Panc1 (cell line): ENCODE measurements around the gene MCTP1. TPM values are rescaled to one million over a fixed set of nuclear protein-coding genes. Genes with fewer than 3 reads are reported as not detected.

Experiments
- ATAC-seq: fragments of 200-7000 bp; cut with Tn5 transposase; 2 replicates; pipeline ENCODE4 v1.9.1; 2020; ENCODE audit warnings: mild to moderate bottlenecking, moderate library complexity
- BruUV-seq: library from RNA; stranded (reverse); fragments of 400-500 nt; replicated peaks from 2 replicates; lab custom pipeline; 2021; lab: Mats Ljungman, UMichigan
- CTCF ChIA-PET: fragments of 300-600 bp; sonication (Branson Sonifier 250); formaldehyde crosslinking; loops from one replicate; lab custom pipeline; 2022; ENCODE audit warnings: antibody characterized with exemption; lab: Charles Lee
- POLR2A ChIA-PET: fragments of 300-600 bp; sonication (Branson Sonifier 250); formaldehyde crosslinking; loops from one replicate; lab custom pipeline; 2022; ENCODE audit warnings: antibody characterized with exemption; lab: Charles Lee
- DNase-seq: peaks from one replicate; pipeline ENCODE4 v3.0.0-alpha.2; 2010; ENCODE audit warnings: low read depth, low spot score
- H3K27ac ChIP-seq: 2 replicates; pipeline ENCODE4 v1.5.1; 2011; ENCODE audit warnings: mild to moderate bottlenecking, low read length, inconsistent platforms
- H3K27me3 ChIP-seq: fragments of 200-500 bp; sonication (Bioruptor generic); 2 replicates; pipeline ENCODE4 v1.6.0; 2014; ENCODE audit warnings: low read length, inconsistent platforms; ENCODE audit not compliant: control insufficient read depth, insufficient read depth
- H3K36me3 ChIP-seq: fragments of 200-500 bp; sonication (Bioruptor generic); 2 replicates; pipeline ENCODE4 v1.5.1; 2014; ENCODE audit warnings: inconsistent platforms, mild to moderate bottlenecking, low read length, moderate library complexity; ENCODE audit not compliant: control insufficient read depth, insufficient read depth
- H3K4me1 ChIP-seq: 2 replicates; pipeline ENCODE4 v1.5.1; 2011; ENCODE audit warnings: inconsistent platforms, mild to moderate bottlenecking, low read length, moderate library complexity; ENCODE audit not compliant: control insufficient read depth, insufficient read depth
- H3K4me3 ChIP-seq, 2 experiments: 2 replicates each; pipeline ENCODE4 v1.5.1; 2011 to 2012; ENCODE audit warnings: low read depth in 2 of 2, low read length in 2 of 2, mild to moderate bottlenecking in 2 of 2, inconsistent platforms in 1 of 2, moderate library complexity in 1 of 2
- H3K9me3 ChIP-seq: fragments of 200-500 bp; sonication (Bioruptor generic); 2 replicates; pipeline ENCODE4 v1.5.1; 2014; ENCODE audit warnings: low read depth, mild to moderate bottlenecking, inconsistent platforms, low read length, moderate library complexity; ENCODE audit not compliant: control insufficient read depth, insufficient read depth
- CTCF ChIP-seq: fragments of 450-650 bp; IDR thresholded peaks from 2 replicates; pipeline ENCODE4 v1.5.1; 2017; ENCODE audit warnings: mild to moderate bottlenecking
- POLR2AphosphoS5 ChIP-seq: IDR thresholded peaks from 2 replicates; pipeline ENCODE4 v1.6.1; 2012; ENCODE audit warnings: mild to moderate bottlenecking, low read depth, low read length, moderate library complexity
- REST ChIP-seq, 2 experiments: IDR thresholded peaks; 2 replicates each; pipeline ENCODE4 v1.6.1; 2011 to 2012; ENCODE audit warnings: low read depth in 2 of 2, control low read depth in 1 of 2, low read length in 1 of 2, mild to moderate bottlenecking in 1 of 2, moderate library complexity in 1 of 2; ENCODE audit not compliant: insufficient read depth in 1 of 2
- SIN3A ChIP-seq: IDR thresholded peaks from 2 replicates; pipeline ENCODE4 v1.6.1; 2012; ENCODE audit warnings: low read depth, mild to moderate bottlenecking, low read length, moderate library complexity, borderline replicate concordance; ENCODE audit not compliant: insufficient read depth
- TCF7L2 ChIP-seq: IDR thresholded peaks from 2 replicates; pipeline ENCODE4 v1.6.1; 2011; ENCODE audit warnings: mild to moderate bottlenecking, low read depth, low read length, inconsistent platforms
- in situ Hi-C: cut with HindIII; loops from 2 replicates; pipeline ENCODE4 v1.10.0; 2016; ENCODE audit warnings: low sequenced_read_pairs, low pct_unique_long_range_greater_than_20kb
- intact Hi-C: fragments of 100-400 bp; cut with micrococcal nuclease; formaldehyde crosslinking; loops from one replicate; pipeline ENCODE4 v1.10.0; 2022; ENCODE audit not compliant: unreplicated experiment
- total RNA-seq: library from RNA; stranded (reverse); gene quantifications from one replicate; pipeline ENCODE4 v1.2.1, GENCODE V29; 2021; ENCODE audit not compliant: unreplicated experiment

MCTP1 gene
- total RNA-seq, 1 experiment from 2014 or later = 39.8 TPM

GRCh38 chr5:95070453-95070852 is 214.4 kb downstream of the MCTP1 start:
- no peak overlapping the region for H3K27ac ChIP-seq
- TF ChIP-seq POLR2AphosphoS5 = no peak
- TF ChIP-seq REST (IDR thresholded peaks at IDR 0.05; ENCODE audit: insufficient read depth in 1 of 2, low read depth in 2 of 2, low read length in 1 of 2) = no peak
- TF ChIP-seq TCF7L2 = no peak
- no peak for TF ChIP-seq SIN3A
- TF ChIP-seq CTCF = no peak
- ChIA-PET POLR2A (no interaction called here), CTCF (no interaction called here)
- DNase-seq (no peak), ATAC-seq (peak; percentile 63)
- no peaks in the 10 kb centered on the region for H3K36me3 ChIP-seq
- BruUV-seq = no TSS peak
- H3K9me3 ChIP-seq = no peaks in the 10 kb centered on the region
- intact Hi-C loops = no loop called here
- no peaks in the 10 kb centered on the region for H3K27me3 ChIP-seq
- in situ Hi-C loops = no loop called here
- H3K4me3 ChIP-seq = no peak overlapping the region
- H3K4me1 ChIP-seq = peaks cover 2% of the 10 kb centered on the region

GRCh38 chr5:95069948-95070347 is 214.9 kb downstream of the MCTP1 start:
- Histone ChIP-seq H3K27ac (no peak overlapping the region), H3K27me3 (no peaks in the 10 kb centered on the region), H3K36me3 (no peaks in the 10 kb centered on the region), H3K9me3 (no peaks in the 10 kb centered on the region), H3K4me3 (no peak overlapping the region), H3K4me1 (peaks cover 2% of the 10 kb centered on the region)
- no peak for TF ChIP-seq POLR2AphosphoS5
- TF ChIP-seq SIN3A = no peak
- TF ChIP-seq CTCF = no peak
- TF ChIP-seq TCF7L2 = no peak
- no peak for TF ChIP-seq REST (IDR thresholded peaks at IDR 0.05; ENCODE audit: insufficient read depth in 1 of 2, low read depth in 2 of 2, low read length in 1 of 2)
- intact Hi-C loops (no loop called here), in situ Hi-C loops (no loop called here)
- CTCF ChIA-PET = interaction anchor here (0.7 to 1.1 kb wide), 2 partner anchors 28 to 195 kb away, joined by 5 to 8 read pairs; no protein-coding TSS in a partner anchor
- POLR2A ChIA-PET = no interaction called here
- DNase-seq = no peak
- no TSS peak for BruUV-seq
- peak; percentile 52; the same call in 1 of the 2 replicates for ATAC-seq
